Mesenteric fat pad (tissue), 1 donor: ENCODE data around the gene MYO19. TPM values are rescaled to one million over a fixed set of nuclear protein-coding genes. Genes with fewer than 3 reads are reported as not detected.

Experiments used
- DNase-seq: peaks from one replicate; pipeline ENCODE4 v3.0.0-alpha.2; 2020; ENCODE audit warnings: low spot score
- long read RNA-seq: library from polyadenylated mRNA; unstranded; transcript quantifications from one replicate; pipeline ENCODE4 v2.0.0, GENCODE V29; 2020
- total RNA-seq: library from RNA; stranded (reverse); fragmentation: NEBNext Ultra II Directional; extraction: Animal tissue kit (Norgen Biotek cat#: 25700); gene quantifications from one replicate; pipeline ENCODE4 v1.2.1, GENCODE V29; 2021
- donor health status: DM: yes; HTN: yes; CAD: no.

The MYO19 gene
- 46.8 TPM for total RNA-seq
- long read RNA-seq, full-length matches to known transcripts = 7 of 20 reads
- long read RNA-seq, partial matches to known transcripts = 5 of 20 reads
- long read RNA-seq, other reads (novel, unspliced or antisense) = 8 of 20 reads

DNA sequence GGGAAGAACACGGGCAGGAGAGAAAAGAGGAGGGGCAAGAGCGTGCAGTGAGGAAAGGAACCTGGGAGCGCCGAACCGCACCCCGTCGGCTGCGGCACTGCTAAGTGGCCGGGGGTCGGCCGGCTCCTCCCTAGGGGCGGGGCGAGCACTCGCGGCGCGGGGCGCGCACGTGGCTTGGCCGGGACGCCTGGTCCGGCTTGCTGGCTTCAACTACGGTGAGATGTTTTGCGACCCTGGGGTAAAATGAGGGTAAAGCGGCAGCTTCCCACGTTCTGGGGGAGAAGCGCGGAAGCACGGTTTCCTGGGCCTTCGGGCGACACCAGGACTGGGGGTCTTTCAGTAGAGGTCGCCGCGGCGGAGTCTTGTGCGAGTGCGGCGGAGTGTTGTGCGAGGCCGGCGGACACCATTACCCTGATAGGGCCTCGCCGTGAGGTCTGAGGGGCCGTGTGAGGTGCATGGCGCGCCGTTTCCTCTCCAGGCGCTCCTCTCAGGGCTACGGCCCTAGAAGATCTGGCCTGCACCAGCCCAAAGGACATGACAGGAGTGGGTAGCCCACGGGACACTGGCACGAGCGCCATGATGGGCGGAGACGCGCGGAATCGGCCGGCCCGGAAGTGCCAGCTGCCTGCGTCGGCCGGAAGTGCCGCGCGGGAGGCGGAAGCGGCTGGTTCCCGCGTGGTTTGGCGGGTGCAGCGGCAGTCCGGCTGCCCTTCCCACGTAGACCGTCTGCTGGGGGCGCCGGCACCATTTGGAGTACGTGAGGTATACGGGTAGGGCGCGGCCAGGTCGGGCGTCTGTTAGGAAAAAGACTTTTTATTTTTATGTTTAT, at the start of gene MYO19, which contains the start of gene PIGW:
MYO19 (minus strand) TSS at position 29 of the 829 bp plus-strand sequence. CDS start 2,330 bp downstream, outside the sequence.
PIGW (plus strand) TSS at position 148 of the 829 bp plus-strand sequence. CDS start 2,115 bp downstream, outside the sequence.
- peak; percentile 96 for DNase-seq

DNA sequence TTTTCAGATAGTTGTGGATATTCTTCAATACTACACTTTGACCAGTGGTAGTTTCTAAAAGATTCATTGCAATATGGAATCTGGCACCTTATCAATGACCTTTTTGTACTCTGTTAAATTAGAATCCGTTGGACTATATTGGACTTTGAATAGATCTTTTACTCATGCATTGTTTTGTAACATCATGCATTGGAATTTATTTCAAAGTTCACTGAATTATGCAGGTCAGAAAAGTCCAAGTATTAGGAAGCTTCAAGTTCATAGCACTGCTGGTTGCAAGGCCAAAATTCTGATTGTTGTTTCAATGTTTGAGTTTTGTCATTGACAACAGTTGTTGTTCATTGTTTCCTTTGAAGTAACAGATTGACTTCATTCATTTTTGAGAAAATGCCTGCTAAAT, 49.1 kb upstream of the MYO19 start:
- DNase-seq = no peak

- no peak for DNase-seq
Measured at GRCh38 chr17:36578671-36579070, 44.0 kb upstream of the MYO19 start.

- DNase-seq = no peak
Measured at GRCh38 chr17:36576793-36577192, 42.1 kb upstream of the MYO19 start.

- no peak for DNase-seq
Measured at GRCh38 chr17:36575028-36575427, 40.4 kb upstream of the MYO19 start.

DNA sequence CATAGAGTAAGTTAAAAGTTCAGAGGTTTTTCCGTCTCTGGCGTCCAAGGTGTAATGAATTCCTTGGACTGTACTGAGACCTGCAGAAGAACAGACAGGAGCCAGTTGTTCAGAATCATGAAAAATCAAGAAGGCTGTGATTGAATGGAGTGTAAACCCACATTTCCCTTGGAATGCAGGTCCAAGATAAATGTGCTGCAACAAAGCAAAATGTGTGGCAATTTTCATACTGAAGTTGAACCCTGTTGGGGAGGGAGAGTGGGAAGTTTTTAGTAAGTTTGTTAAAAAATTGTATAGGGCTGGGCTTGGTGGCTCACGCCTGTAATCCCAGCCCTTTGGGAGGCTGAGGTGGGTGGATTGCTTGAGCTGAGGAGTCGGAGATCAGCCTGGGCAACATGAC, 31.4 kb upstream of the MYO19 start:
- DNase-seq = no peak

- no peak for DNase-seq
Measured at GRCh38 chr17:36553459-36553858, 18.8 kb upstream of the MYO19 start.

DNA sequence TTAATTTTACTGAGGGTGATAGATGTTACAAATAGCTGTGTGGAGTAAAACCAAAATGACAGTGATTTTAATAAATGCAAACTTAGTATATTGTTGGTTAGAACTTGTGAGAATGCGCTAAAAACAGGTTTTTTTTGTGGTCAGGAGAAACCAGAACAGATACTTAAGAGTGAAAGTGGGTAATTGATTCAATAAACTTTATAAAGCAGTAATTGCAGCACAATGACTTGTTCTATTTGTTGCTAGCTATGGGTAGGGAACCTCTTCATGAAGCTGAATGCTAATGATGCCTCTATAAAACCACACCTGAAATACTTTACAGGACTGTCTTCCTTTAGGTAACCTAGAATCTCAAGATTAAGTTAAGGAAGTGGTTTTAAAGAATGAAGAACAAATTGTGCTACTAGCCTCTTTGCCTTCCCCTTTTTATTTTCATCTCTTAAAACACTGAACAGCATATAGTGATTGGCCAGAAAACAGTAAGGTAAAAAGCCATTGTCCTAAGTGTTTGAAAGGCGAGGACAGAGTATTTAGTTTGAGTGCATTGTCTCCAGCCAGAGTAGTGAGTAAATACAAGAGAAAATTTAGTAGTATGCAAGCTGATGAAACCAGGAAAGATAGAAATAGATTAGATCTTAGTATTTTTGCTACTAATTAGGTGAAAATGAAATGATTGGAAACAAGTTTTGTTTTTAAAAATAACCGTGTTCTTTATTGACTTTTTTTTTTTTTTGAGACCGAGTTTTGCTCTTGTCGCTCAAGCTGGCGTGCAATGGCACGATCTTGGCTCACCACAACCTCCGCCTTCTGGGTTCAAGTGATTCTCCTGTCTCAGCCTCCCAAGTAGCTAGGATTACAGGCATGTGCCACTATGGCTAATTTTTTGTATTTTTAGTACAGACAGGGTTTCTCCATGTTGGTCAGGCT, 16.1 kb upstream of the MYO19 start:
- DNase-seq = no peak

DNA sequence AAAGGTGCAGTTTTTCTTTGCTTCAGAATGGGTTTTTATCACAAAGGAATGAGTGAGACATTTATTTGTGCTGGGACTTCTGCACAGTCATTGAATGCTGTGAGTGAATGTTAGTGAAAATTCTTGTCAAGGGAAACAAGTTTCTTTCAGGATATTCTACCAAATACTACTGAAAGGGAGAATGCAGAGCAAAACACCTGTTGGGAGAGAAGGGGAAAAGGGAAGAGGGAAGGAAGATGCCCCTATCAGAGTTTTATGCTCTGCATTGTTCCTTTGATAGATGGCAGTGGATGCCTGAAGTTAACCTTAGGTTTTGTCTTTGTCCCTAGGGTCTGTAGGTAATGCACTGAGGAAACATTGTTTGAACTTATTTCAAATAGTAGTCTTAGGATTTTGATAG, 13.1 kb upstream of the MYO19 start:
- DNase-seq = no peak

GRCh38 chr17:36546418-36547093, 11.9 kb upstream of the MYO19 start:
- no peak for DNase-seq

GRCh38 chr17:36545465-36546417, 11.1 kb upstream of the MYO19 start:
- DNase-seq = peak; percentile 99

DNA sequence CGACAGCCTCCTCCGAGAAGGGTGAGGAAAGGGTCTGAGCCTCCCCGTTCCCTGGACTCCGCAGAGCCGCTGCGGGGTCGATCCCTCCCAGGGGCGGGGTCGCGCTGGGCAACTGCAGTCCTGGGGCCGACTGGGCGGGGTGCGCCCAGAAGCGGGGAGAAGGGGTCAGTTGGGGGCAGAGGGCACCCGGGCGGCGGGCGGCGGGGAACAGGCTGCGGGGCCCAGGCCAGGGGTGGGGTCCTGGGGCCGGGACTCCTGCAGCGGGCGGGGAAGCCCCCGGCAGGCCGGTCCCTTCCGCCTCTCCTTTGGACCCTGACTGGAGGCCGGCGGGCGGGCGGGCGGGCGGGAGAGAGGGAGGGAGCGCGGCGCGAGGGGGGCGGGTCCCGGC, 10.4 kb upstream of the MYO19 start:
- no peak for DNase-seq

- DNase-seq = peak; percentile 99
Measured at GRCh38 chr17:36544307-36545076, 9.8 kb upstream of the MYO19 start, which contains the start of gene GGNBP2. Gene GGNBP2, plus strand, starts transcription at chr17:36544919. Its CDS starts 806 bp downstream, at chr17:36545725.

DNA sequence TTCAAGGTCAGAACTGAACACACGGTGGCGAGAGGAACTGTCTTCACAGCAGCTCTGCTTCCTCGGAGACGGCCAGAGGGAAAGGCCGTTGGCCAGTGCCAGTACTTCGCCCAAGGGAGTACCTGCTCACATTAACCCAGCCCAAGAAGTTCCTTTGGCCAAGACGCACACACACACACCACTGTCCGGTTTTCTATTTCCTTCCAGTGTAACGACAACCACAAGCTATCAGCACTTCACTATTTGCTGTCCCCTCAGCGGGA, 9.3 kb upstream of the MYO19 start:
- DNase-seq = no peak

- DNase-seq = no peak
Measured at GRCh38 chr17:36542755-36543154, 8.1 kb upstream of the MYO19 start.

- DNase-seq = no peak
Measured at GRCh38 chr17:36540696-36541095, 6.0 kb upstream of the MYO19 start.

DNA sequence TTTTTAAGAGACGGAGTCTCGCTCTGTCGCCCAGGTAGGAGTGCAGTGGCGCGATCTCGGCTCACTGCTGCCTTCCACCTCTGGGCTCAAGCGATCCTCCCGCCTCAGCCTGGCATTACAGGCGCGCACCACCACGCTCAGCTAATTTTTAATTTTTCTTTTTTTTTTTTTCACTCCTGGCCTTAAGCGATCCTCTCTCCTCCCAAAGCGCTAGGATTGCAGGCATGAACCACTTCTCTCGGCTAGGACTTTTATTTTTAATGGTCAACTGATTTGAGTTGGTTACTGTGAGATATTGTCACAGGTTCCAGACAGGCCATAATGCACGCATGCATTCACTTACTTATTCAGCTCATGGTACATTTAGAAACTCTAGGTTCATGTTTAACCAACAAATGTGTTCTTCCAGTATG, 1.0 kb upstream of the MYO19 start:
- DNase-seq = no peak

- peak; percentile 91 for DNase-seq
Measured at GRCh38 chr17:36533935-36534839, 481 bp downstream of the MYO19 start.
